ENCODE results near the gene LRP1B. TPM values are rescaled to one million over a fixed set of nuclear protein-coding genes. Genes with fewer than 3 reads are reported as not detected.

The LRP1B gene
- total and polyA plus RNA-seq, 2 donors (not counting 1 experiment from before 2014, with no cell fraction given): under 0.01 to 0.01 TPM

DNA sequence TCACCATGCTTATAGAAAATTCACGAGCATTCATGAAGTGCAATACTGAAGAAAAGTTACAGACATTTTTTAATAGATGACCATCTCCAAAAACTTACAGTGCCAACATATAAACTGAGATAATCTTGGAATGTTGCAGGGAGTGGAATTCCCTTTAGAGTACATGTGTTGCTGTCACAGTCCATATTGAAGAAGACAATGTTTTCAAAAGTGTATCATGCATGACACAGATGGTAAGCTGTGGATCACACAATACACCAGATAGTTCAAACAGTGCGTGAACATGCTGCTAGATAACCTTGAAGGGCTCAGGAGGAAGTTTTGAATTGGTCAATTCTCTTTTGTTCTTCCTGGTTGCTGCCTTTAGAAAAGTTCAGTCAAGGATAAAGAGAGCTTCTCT is 1706.3 kb downstream of the LRP1B start:
- Histone ChIP-seq H3K4me3 (replicated peaks in 1 of 4; ENCODE audit: control extremely low read depth in 1 of 4, insufficient read depth in 1 of 4, low read depth in 3 of 4, low read length in 4 of 4) (no peak overlapping the region), H3K9me3 (ENCODE audit: control insufficient read depth, insufficient read depth, low read depth, low read length) (no peaks in the 10 kb centered on the region), H3K27me3 (ENCODE audit: control insufficient read depth, insufficient read depth, low read length) (no peaks in the 10 kb centered on the region), H3K79me2 (ENCODE audit: control insufficient read depth, insufficient read depth, low read length) (no peaks in the 10 kb centered on the region), H2AFZ (ENCODE audit: low read length) (no peak overlapping the region), H3K9ac (ENCODE audit: insufficient read depth, low read length) (no peak overlapping the region), H4K20me1 (ENCODE audit: control insufficient read depth, extremely low read depth, insufficient read depth, low read length) (no peaks in the 10 kb centered on the region), H3K4me2 (ENCODE audit: extremely low read depth, insufficient read depth, low read length) (no peak overlapping the region), H3K4me1 (ENCODE audit: control insufficient read depth, extremely low read depth, insufficient read depth, low read length) (no peaks in the 10 kb centered on the region), H3K27ac (ENCODE audit: insufficient read depth, low read length) (no peak overlapping the region), H3K36me3 (ENCODE audit: control insufficient read depth, insufficient read depth, low read length) (no peaks in the 10 kb centered on the region)
- no peak for TF ChIP-seq CTCF (conservative IDR thresholded peaks at IDR 0.05 in 1 of 2, IDR thresholded peaks at IDR 0.05 in 1 of 2; ENCODE audit: low read depth in 1 of 2, low read length in 2 of 2)
- TF ChIP-seq EZH2 (IDR thresholded peaks at IDR 0.05; ENCODE audit: low read length, missing control alignments): no peak
- DNase-seq (ENCODE audit: low read depth in 2 of 2): no peak

- Histone ChIP-seq H2AFZ (ENCODE audit: low read length) (no peak overlapping the region), H4K20me1 (ENCODE audit: control insufficient read depth, extremely low read depth, insufficient read depth, low read length) (no peaks in the 10 kb centered on the region), H3K9me3 (ENCODE audit: control insufficient read depth, insufficient read depth, low read depth, low read length) (no peaks in the 10 kb centered on the region), H3K36me3 (ENCODE audit: control insufficient read depth, insufficient read depth, low read length) (no peaks in the 10 kb centered on the region), H3K4me1 (ENCODE audit: control insufficient read depth, extremely low read depth, insufficient read depth, low read length) (no peaks in the 10 kb centered on the region), H3K4me2 (ENCODE audit: extremely low read depth, insufficient read depth, low read length) (no peak overlapping the region), H3K4me3 (replicated peaks in 1 of 4; ENCODE audit: control extremely low read depth in 1 of 4, insufficient read depth in 1 of 4, low read depth in 3 of 4, low read length in 4 of 4) (no peak overlapping the region), H3K9ac (ENCODE audit: insufficient read depth, low read length) (no peak overlapping the region), H3K27ac (ENCODE audit: insufficient read depth, low read length) (no peak overlapping the region), H3K27me3 (ENCODE audit: control insufficient read depth, insufficient read depth, low read length) (no peaks in the 10 kb centered on the region), H3K79me2 (ENCODE audit: control insufficient read depth, insufficient read depth, low read length) (no peaks in the 10 kb centered on the region)
- DNase-seq (ENCODE audit: low read depth in 2 of 2): no peak
- no peak for TF ChIP-seq CTCF (conservative IDR thresholded peaks at IDR 0.05 in 1 of 2, IDR thresholded peaks at IDR 0.05 in 1 of 2; ENCODE audit: low read depth in 1 of 2, low read length in 2 of 2)
- TF ChIP-seq EZH2 (IDR thresholded peaks at IDR 0.05; ENCODE audit: low read length, missing control alignments): no peak
Observed at GRCh38 chr2:140422759-140423158, 1708.1 kb downstream of the LRP1B start.

- H3K36me3 ChIP-seq (ENCODE audit: control insufficient read depth, insufficient read depth, low read length): no peaks in the 10 kb centered on the region
- no peaks in the 10 kb centered on the region for H3K79me2 ChIP-seq (ENCODE audit: control insufficient read depth, insufficient read depth, low read length)
- TF ChIP-seq CTCF (conservative IDR thresholded peaks at IDR 0.05 in 1 of 2, IDR thresholded peaks at IDR 0.05 in 1 of 2; ENCODE audit: low read depth in 1 of 2, low read length in 2 of 2) (no peak), EZH2 (IDR thresholded peaks at IDR 0.05; ENCODE audit: low read length, missing control alignments) (no peak)
- H3K4me1 ChIP-seq (ENCODE audit: control insufficient read depth, extremely low read depth, insufficient read depth, low read length): no peaks in the 10 kb centered on the region
- no peak overlapping the region for H3K4me3 ChIP-seq (replicated peaks in 1 of 4; ENCODE audit: control extremely low read depth in 1 of 4, insufficient read depth in 1 of 4, low read depth in 3 of 4, low read length in 4 of 4)
- H3K9me3 ChIP-seq (ENCODE audit: control insufficient read depth, insufficient read depth, low read depth, low read length): no peaks in the 10 kb centered on the region
- H3K27ac ChIP-seq (ENCODE audit: insufficient read depth, low read length): no peak overlapping the region
- DNase-seq (ENCODE audit: low read depth in 2 of 2): no peak
- no peak overlapping the region for H2AFZ ChIP-seq (ENCODE audit: low read length)
- H4K20me1 ChIP-seq (ENCODE audit: control insufficient read depth, extremely low read depth, insufficient read depth, low read length): no peaks in the 10 kb centered on the region
- H3K27me3 ChIP-seq (ENCODE audit: control insufficient read depth, insufficient read depth, low read length): no peaks in the 10 kb centered on the region
- H3K9ac ChIP-seq (ENCODE audit: insufficient read depth, low read length): no peak overlapping the region
- no peak overlapping the region for H3K4me2 ChIP-seq (ENCODE audit: extremely low read depth, insufficient read depth, low read length)
Observed at GRCh38 chr2:140417504-140417903, 1713.3 kb downstream of the LRP1B start.

Measured in fibroblast of lung (primary cell).